ENCODE results near the gene OPN1MW3. TPM values are rescaled to one million over a fixed set of nuclear protein-coding genes. Genes with fewer than 3 reads are reported as not detected.

Gene OPN1MW3
- polyA plus RNA-seq, 3 donors = not detected

Other genes with a start within 250 kb of the OPN1MW3 start
- gene IRAK1, start 237.7 kb upstream of the OPN1MW3 start, polyA plus RNA-seq (ENCODE audit: insufficient read length in 3 of 3) = 10 to 100 TPM; 47.8 to 55.8 (median 53.0) TPM
- 10 to 100 TPM; 23.6 to 27.9 (median 27.4) TPM for gene MECP2, start 159.9 kb upstream of the OPN1MW3 start, polyA plus RNA-seq (ENCODE audit: insufficient read length in 3 of 3)
- not detected for gene OPN1LW, start 113.3 kb upstream of the OPN1MW3 start, polyA plus RNA-seq (ENCODE audit: insufficient read length in 3 of 3)
- not detected for gene OPN1MW, start 75.0 kb upstream of the OPN1MW3 start, polyA plus RNA-seq (ENCODE audit: insufficient read length in 3 of 3)
- not detected for gene OPN1MW2, start 37.8 kb upstream of the OPN1MW3 start, polyA plus RNA-seq (ENCODE audit: insufficient read length in 3 of 3)
- not detected for gene TEX28, start 37.5 kb downstream of the OPN1MW3 start, polyA plus RNA-seq (ENCODE audit: insufficient read length in 3 of 3)
- gene TKTL1, start 38.2 kb downstream of the OPN1MW3 start, polyA plus RNA-seq (ENCODE audit: insufficient read length in 3 of 3) = under 1 TPM; 0.28 to 0.76 (median 0.45) TPM
- 100 to 1,000 TPM; 393 to 423 (median 399) TPM for gene FLNA, start 117.1 kb downstream of the OPN1MW3 start, polyA plus RNA-seq (ENCODE audit: insufficient read length in 3 of 3)
- gene EMD, start 121.7 kb downstream of the OPN1MW3 start, polyA plus RNA-seq (ENCODE audit: insufficient read length in 3 of 3) = 10 to 100 TPM; 64.7 to 67.6 (median 66.3) TPM
- gene RPL10, start 140.8 kb downstream of the OPN1MW3 start, polyA plus RNA-seq (ENCODE audit: insufficient read length in 3 of 3) = 1,000 to 10,000 TPM; 2,793 to 3,161 (median 3,142) TPM
- 10 to 100 TPM; 11.3 to 14.0 (median 11.4) TPM for gene DNASE1L1, start 151.7 kb downstream of the OPN1MW3 start, polyA plus RNA-seq (ENCODE audit: insufficient read length in 3 of 3)
- 10 to 100 TPM; 26.1 to 30.1 (median 28.7) TPM for gene TAFAZZIN, start 154.0 kb downstream of the OPN1MW3 start, polyA plus RNA-seq (ENCODE audit: insufficient read length in 3 of 3)
- gene ATP6AP1, start 171.1 kb downstream of the OPN1MW3 start, polyA plus RNA-seq (ENCODE audit: insufficient read length in 3 of 3) = 100 to 1,000 TPM; 136 to 162 (median 151) TPM
- gene GDI1, start 179.6 kb downstream of the OPN1MW3 start, polyA plus RNA-seq (ENCODE audit: insufficient read length in 3 of 3) = 100 to 1,000 TPM; 106 to 109 (median 107) TPM
- 10 to 100 TPM; 51.3 to 58.1 (median 55.9) TPM for gene FAM50A, start 186.6 kb downstream of the OPN1MW3 start, polyA plus RNA-seq (ENCODE audit: insufficient read length in 3 of 3)
- 10 to 100 TPM; 33.5 to 40.7 (median 38.1) TPM for gene PLXNA3, start 200.7 kb downstream of the OPN1MW3 start, polyA plus RNA-seq (ENCODE audit: insufficient read length in 3 of 3)
- gene LAGE3, start 221.7 kb downstream of the OPN1MW3 start, polyA plus RNA-seq (ENCODE audit: insufficient read length in 3 of 3) = 10 to 100 TPM in 2 of 3 donors, 1 to 10 TPM in 1; 9.7 to 12.0 (median 10.8) TPM
- 10 to 100 TPM; 25.6 to 29.3 (median 28.1) TPM for gene UBL4A, start 229.0 kb downstream of the OPN1MW3 start, polyA plus RNA-seq (ENCODE audit: insufficient read length in 3 of 3)
- gene SLC10A3, start 233.0 kb downstream of the OPN1MW3 start, polyA plus RNA-seq (ENCODE audit: insufficient read length in 3 of 3) = 10 to 100 TPM; 15.9 to 18.3 (median 15.9) TPM